ENCODE measurements around the gene TRIM66.

Gene TRIM66

GRCh38 chr11:8596504-8597046, 85.9 kb downstream of the TRIM66 start:
- H3K9me3 ChIP-seq (ENCODE audit: low read depth, low read length): no peaks in the 10 kb centered on the region
- H3K4me3 ChIP-seq: no peak overlapping the region
- no peaks in the 10 kb centered on the region for H3K36me3 ChIP-seq (ENCODE audit: insufficient read depth, low read length)
- H3K9ac ChIP-seq (ENCODE audit: insufficient read length): no peak overlapping the region
- H3K27ac ChIP-seq: no peak overlapping the region
- no peak for DNase-seq (ENCODE audit: low read depth, low spot score)
- TF ChIP-seq POLR2AphosphoS5 (IDR thresholded peaks at IDR 0.05; ENCODE audit: borderline replicate concordance, low read depth, low read length) (no peak), FOXP2 (optimal IDR thresholded peaks at IDR 0.05; ENCODE audit: control extremely low read depth, extremely low read length, insufficient read depth) (no peak), EZH2 (IDR thresholded peaks at IDR 0.05) (no peak)

- TF ChIP-seq EZH2 (IDR thresholded peaks at IDR 0.05) (peak; percentile 92), POLR2AphosphoS5 (IDR thresholded peaks at IDR 0.05; ENCODE audit: borderline replicate concordance, low read depth, low read length) (no peak), FOXP2 (optimal IDR thresholded peaks at IDR 0.05; ENCODE audit: control extremely low read depth, extremely low read length, insufficient read depth) (no peak)
- no peak for DNase-seq (ENCODE audit: low read depth, low spot score)
- Histone ChIP-seq H3K9me3 (ENCODE audit: low read depth, low read length) (no peaks in the 10 kb centered on the region), H3K4me3 (no peak within 1 kb of the TSS), H3K36me3 (ENCODE audit: insufficient read depth, low read length) (no peaks in the 10 kb centered on the region), H3K27ac (no peak within 1 kb of the TSS), H3K9ac (ENCODE audit: insufficient read length) (no peak within 1 kb of the TSS)
These were observed 88.2 kb downstream of the TRIM66 start, which contains the start of gene STK33 for GRCh38 chr11:8593935-8594909. TSS of gene STK33 (minus strand) at chr11:8594228. CDS start at chr11:8474905, 119,323 bp downstream.

GRCh38 chr11:8593455-8593854, 89.0 kb downstream of the TRIM66 start:
- Histone ChIP-seq H3K27ac (no peak overlapping the region), H3K4me3 (no peak overlapping the region), H3K36me3 (ENCODE audit: insufficient read depth, low read length) (no peaks in the 10 kb centered on the region), H3K9me3 (ENCODE audit: low read depth, low read length) (no peaks in the 10 kb centered on the region), H3K9ac (ENCODE audit: insufficient read length) (no peak overlapping the region)
- TF ChIP-seq EZH2 (IDR thresholded peaks at IDR 0.05) (no peak), FOXP2 (optimal IDR thresholded peaks at IDR 0.05; ENCODE audit: control extremely low read depth, extremely low read length, insufficient read depth) (no peak), POLR2AphosphoS5 (IDR thresholded peaks at IDR 0.05; ENCODE audit: borderline replicate concordance, low read depth, low read length) (no peak)
- no peak for DNase-seq (ENCODE audit: low read depth, low spot score)

GRCh38 chr11:8587915-8588314, 94.5 kb downstream of the TRIM66 start:
- Histone ChIP-seq H3K9me3 (ENCODE audit: low read depth, low read length) (no peaks in the 10 kb centered on the region), H3K9ac (ENCODE audit: insufficient read length) (no peak overlapping the region), H3K4me3 (no peak overlapping the region), H3K27ac (no peak overlapping the region), H3K36me3 (ENCODE audit: insufficient read depth, low read length) (no peaks in the 10 kb centered on the region)
- DNase-seq (ENCODE audit: low read depth, low spot score): no peak
- TF ChIP-seq POLR2AphosphoS5 (IDR thresholded peaks at IDR 0.05; ENCODE audit: borderline replicate concordance, low read depth, low read length) (no peak), EZH2 (IDR thresholded peaks at IDR 0.05) (no peak), FOXP2 (optimal IDR thresholded peaks at IDR 0.05; ENCODE audit: control extremely low read depth, extremely low read length, insufficient read depth) (no peak)

- Histone ChIP-seq H3K27ac (no peak overlapping the region), H3K9ac (ENCODE audit: insufficient read length) (no peak overlapping the region), H3K9me3 (ENCODE audit: low read depth, low read length) (no peaks in the 10 kb centered on the region), H3K36me3 (ENCODE audit: insufficient read depth, low read length) (no peaks in the 10 kb centered on the region), H3K4me3 (no peak overlapping the region)
- TF ChIP-seq EZH2 (IDR thresholded peaks at IDR 0.05) (no peak), FOXP2 (optimal IDR thresholded peaks at IDR 0.05; ENCODE audit: control extremely low read depth, extremely low read length, insufficient read depth) (no peak)
- no peak for DNase-seq (ENCODE audit: low read depth, low spot score)
These were observed 95.7 kb downstream of the TRIM66 start for GRCh38 chr11:8586805-8587204.

GRCh38 chr11:8586184-8586583, 96.3 kb downstream of the TRIM66 start:
- no peak for DNase-seq (ENCODE audit: low read depth, low spot score)
- TF ChIP-seq EZH2 (IDR thresholded peaks at IDR 0.05) (no peak), FOXP2 (optimal IDR thresholded peaks at IDR 0.05; ENCODE audit: control extremely low read depth, extremely low read length, insufficient read depth) (no peak), POLR2AphosphoS5 (IDR thresholded peaks at IDR 0.05; ENCODE audit: borderline replicate concordance, low read depth, low read length) (no peak)
- Histone ChIP-seq H3K9me3 (ENCODE audit: low read depth, low read length) (no peaks in the 10 kb centered on the region), H3K9ac (ENCODE audit: insufficient read length) (no peak overlapping the region), H3K4me3 (no peak overlapping the region), H3K36me3 (ENCODE audit: insufficient read depth, low read length) (no peaks in the 10 kb centered on the region), H3K27ac (no peak overlapping the region)

- Histone ChIP-seq H3K36me3 (ENCODE audit: insufficient read depth, low read length) (no peaks in the 10 kb centered on the region), H3K9me3 (ENCODE audit: low read depth, low read length) (no peaks in the 10 kb centered on the region), H3K4me3 (no peak overlapping the region), H3K9ac (ENCODE audit: insufficient read length) (no peak overlapping the region), H3K27ac (no peak overlapping the region)
- no peak for TF ChIP-seq FOXP2 (optimal IDR thresholded peaks at IDR 0.05; ENCODE audit: control extremely low read depth, extremely low read length, insufficient read depth)
- no peak for TF ChIP-seq EZH2 (IDR thresholded peaks at IDR 0.05)
- TF ChIP-seq POLR2AphosphoS5 (IDR thresholded peaks at IDR 0.05; ENCODE audit: borderline replicate concordance, low read depth, low read length): no peak
- no peak for DNase-seq (ENCODE audit: low read depth, low spot score)
These were observed 98.0 kb downstream of the TRIM66 start for GRCh38 chr11:8584511-8584910.

GRCh38 chr11:8584082-8584481, 98.4 kb downstream of the TRIM66 start:
- no peaks in the 10 kb centered on the region for H3K9me3 ChIP-seq (ENCODE audit: low read depth, low read length)

More at GRCh38 chr11:8584082-8584481, 98.4 kb downstream of the TRIM66 start:
- Histone ChIP-seq H3K4me3 (no peak overlapping the region), H3K36me3 (ENCODE audit: insufficient read depth, low read length) (no peaks in the 10 kb centered on the region), H3K9ac (ENCODE audit: insufficient read length) (no peak overlapping the region), H3K27ac (no peak overlapping the region)
- no peak for DNase-seq (ENCODE audit: low read depth, low spot score)
- TF ChIP-seq FOXP2 (optimal IDR thresholded peaks at IDR 0.05; ENCODE audit: control extremely low read depth, extremely low read length, insufficient read depth) (no peak), EZH2 (IDR thresholded peaks at IDR 0.05) (no peak), POLR2AphosphoS5 (IDR thresholded peaks at IDR 0.05; ENCODE audit: borderline replicate concordance, low read depth, low read length) (no peak)
